WTC11 (cell line): Measurements from ENCODE around the gene TMEM221. TPM values are rescaled to one million over a fixed set of nuclear protein-coding genes. Genes with fewer than 3 reads are reported as not detected.

Experiments
- ATAC-seq: fragments of 200-7000 bp; cut with Tn5 transposase; 2 replicates; pipeline ENCODE4 v1.10.0; 2021; ENCODE audit warnings: mild to moderate bottlenecking, moderate library complexity
- CTCF ChIA-PET: fragments of 300-600 bp; sonication (Branson Sonifier 250); formaldehyde crosslinking; loops from one replicate; lab custom pipeline; 2021; ENCODE audit warnings: antibody characterized with exemption; lab: Charles Lee
- POLR2A ChIA-PET: fragments of 350-600 bp; sonication (Branson Sonifier 250); formaldehyde crosslinking; loops from one replicate; lab custom pipeline; 2021; ENCODE audit warnings: antibody characterized with exemption; lab: Charles Lee
- DNase-seq: peaks from one replicate; pipeline ENCODE4 v3.0.0; 2021; ENCODE audit warnings: low spot score
- H3K27ac Mint-ChIP-seq: 2 replicates; pipeline ENCODE4 v1.8.0; 2021; ENCODE audit warnings: mixed read lengths
- H3K27me3 Mint-ChIP-seq: 2 replicates; pipeline ENCODE4 v1.8.0; 2021; ENCODE audit warnings: low read depth, mild to moderate bottlenecking, moderate library complexity, mixed read lengths
- H3K36me3 Mint-ChIP-seq: 2 replicates; pipeline ENCODE4 v1.8.0; 2021; ENCODE audit warnings: mixed read lengths
- H3K4me1 Mint-ChIP-seq: 2 replicates; pipeline ENCODE4 v1.8.0; 2022; ENCODE audit warnings: mixed read lengths
- H3K4me3 Mint-ChIP-seq: 2 replicates; pipeline ENCODE4 v1.8.0; 2021; ENCODE audit warnings: mild to moderate bottlenecking, moderate library complexity, mixed read lengths
- H3K9me3 Mint-ChIP-seq: 2 replicates; pipeline ENCODE4 v1.8.0; 2021; ENCODE audit warnings: mixed read lengths
- ELF4 ChIP-seq: sonication (generic); formaldehyde crosslinking; IDR thresholded peaks from 2 replicates; pipeline ENCODE4 v1.8.1; 2022; ENCODE audit warnings: low read depth, mild to moderate bottlenecking, moderate library complexity, missing genetic modification reagents
- FOXP1 ChIP-seq: sonication (generic); formaldehyde crosslinking; IDR thresholded peaks from 2 replicates; pipeline ENCODE4 v1.8.0; 2022; ENCODE audit warnings: missing genetic modification reagents, mild to moderate bottlenecking, moderate library complexity, borderline replicate concordance
- JAZF1 ChIP-seq: fragments of 250-450 bp; sonication (Bioruptor Pico); IDR thresholded peaks from 2 replicates; pipeline ENCODE4 v1.9.0; 2021; ENCODE audit warnings: moderate library complexity, mild to moderate bottlenecking, inconsistent platforms
- MXD4 ChIP-seq: fragments of 250-450 bp; sonication (Bioruptor Pico); IDR thresholded peaks from 2 replicates; pipeline ENCODE4 v1.8.0; 2021; ENCODE audit warnings: mild to moderate bottlenecking, moderate library complexity, borderline replicate concordance
- NFATC4 ChIP-seq: fragments of 250-450 bp; sonication (Bioruptor Pico); IDR thresholded peaks from 2 replicates; pipeline ENCODE4 v1.9.0; 2021; ENCODE audit warnings: mild to moderate bottlenecking
- SP1 ChIP-seq: sonication (generic); formaldehyde crosslinking; conservative IDR thresholded peaks from 2 replicates; pipeline ENCODE4 v1.8.1; 2022; ENCODE audit warnings: missing genetic modification reagents
- ZBTB21 ChIP-seq: sonication (generic); formaldehyde crosslinking; IDR thresholded peaks from 2 replicates; pipeline ENCODE4 v1.8.1; 2023; ENCODE audit warnings: mild to moderate bottlenecking, missing genetic modification reagents, borderline replicate concordance
- ZNF138 ChIP-seq: sonication (generic); formaldehyde crosslinking; conservative IDR thresholded peaks from 2 replicates; pipeline ENCODE4 v1.8.1; 2022; ENCODE audit warnings: mild to moderate bottlenecking, moderate library complexity, missing genetic modification reagents
- ZNF263 ChIP-seq: sonication (generic); formaldehyde crosslinking; IDR thresholded peaks from 2 replicates; pipeline ENCODE4 v1.8.1; 2022; ENCODE audit warnings: low read depth, mild to moderate bottlenecking, moderate library complexity, missing genetic modification reagents
- total RNA-seq: library from RNA; stranded (reverse); gene quantifications from 3 replicates; pipeline ENCODE4 v1.2.3, GENCODE V29; 2021
- TF ChIP-seq, protein P1 (sequence below): sonication (generic); formaldehyde crosslinking; IDR thresholded peaks from 2 replicates; pipeline ENCODE4 v1.8.0; 2023; ENCODE audit warnings: missing genetic modification reagents, mild to moderate bottlenecking, borderline replicate concordance
- TF ChIP-seq, protein P2 (sequence below): fragments of 250-450 bp; sonication (Bioruptor Pico); IDR thresholded peaks from 2 replicates; pipeline ENCODE4 v1.9.0; 2021; ENCODE audit warnings: mild to moderate bottlenecking
- TF ChIP-seq, protein P3 (sequence below): sonication (generic); formaldehyde crosslinking; IDR thresholded peaks from 2 replicates; pipeline ENCODE4 v1.8.1; 2023; ENCODE audit warnings: mild to moderate bottlenecking, missing genetic modification reagents, borderline replicate concordance
- TF ChIP-seq, protein P4 (sequence below): sonication (generic); formaldehyde crosslinking; IDR thresholded peaks from 2 replicates; pipeline ENCODE4 v1.8.0; 2022; ENCODE audit warnings: mild to moderate bottlenecking, missing genetic modification reagents
- TF ChIP-seq, protein P5 (sequence below): sonication (generic); formaldehyde crosslinking; IDR thresholded peaks from 2 replicates; pipeline ENCODE4 v1.8.0; 2023; ENCODE audit warnings: mild to moderate bottlenecking, missing genetic modification reagents
- TF ChIP-seq, protein P6 (sequence below): sonication (generic); formaldehyde crosslinking; IDR thresholded peaks from 2 replicates; pipeline ENCODE4 v1.8.1; 2022; ENCODE audit warnings: low read depth, missing genetic modification reagents, borderline replicate concordance
- TF ChIP-seq, protein P7 (sequence below): sonication (generic); formaldehyde crosslinking; IDR thresholded peaks from 2 replicates; pipeline ENCODE4 v1.8.1; 2022; ENCODE audit warnings: low read depth, mild to moderate bottlenecking, moderate library complexity, missing genetic modification reagents, borderline replicate concordance

The TMEM221 gene
- total RNA-seq, 1 experiment from 2014 or later, result 1.2 TPM

DNA sequence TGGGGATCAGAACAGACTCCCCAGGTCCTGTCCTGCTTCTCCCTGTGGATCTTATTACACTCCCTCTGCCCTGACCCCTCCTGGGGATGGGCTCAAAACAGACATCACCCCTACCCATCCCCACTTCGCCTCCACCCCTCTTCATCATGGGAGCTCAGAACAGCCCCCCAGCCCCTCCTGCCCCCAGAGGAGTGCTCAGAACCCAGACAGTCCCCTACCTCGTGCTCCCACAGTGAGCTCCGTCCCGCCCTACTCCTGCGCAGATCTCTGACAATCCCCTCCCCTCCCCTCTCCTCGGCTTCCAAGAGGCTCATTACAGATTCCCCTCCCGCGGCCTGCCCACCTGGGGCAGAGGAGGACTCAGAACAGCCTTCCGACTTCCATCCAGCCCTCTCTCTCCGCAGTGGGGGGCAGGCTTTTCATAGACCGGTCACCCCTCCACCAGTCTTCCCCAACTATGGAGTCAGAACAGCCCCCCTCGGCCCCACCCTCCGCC is 6.2 kb upstream of the TMEM221 start:
- Mint-ChIP-seq H3K9me3 (peaks cover 7% of the 10 kb centered on the region), H3K4me3 (peak overlapping the region; percentile 66), H3K27me3 (peaks cover 68% of the 10 kb centered on the region), H3K36me3 (no peaks in the 10 kb centered on the region), H3K4me1 (peaks cover 14% of the 10 kb centered on the region), H3K27ac (no peak overlapping the region)
- POLR2A ChIA-PET, result interaction anchor here (0.6 to 0.7 kb wide), 2 partner anchors 24 to 931 kb away, joined by 4 to 7 read pairs; partner anchors contain the start of gene GDF15
- DNase-seq (peak; percentile 51), ATAC-seq (peak; percentile 78)
- CTCF ChIA-PET, result interaction anchor here (0.6 to 2.0 kb wide), 19 partner anchors 11 to 312 kb away, joined by 3 to 21 read pairs (median 5); partner anchors contain the start of genes MVB12A and PGLS
- no peak for TF ChIP-seq ELF4
- no peak for TF ChIP-seq MXD4 (CRISPR knock-in tag)
- no peak for TF ChIP-seq ZBTB21 (CRISPR knock-in tag)
- no peak for TF ChIP-seq FOXP1 (CRISPR knock-in tag)
- TF ChIP-seq, protein P1, sequence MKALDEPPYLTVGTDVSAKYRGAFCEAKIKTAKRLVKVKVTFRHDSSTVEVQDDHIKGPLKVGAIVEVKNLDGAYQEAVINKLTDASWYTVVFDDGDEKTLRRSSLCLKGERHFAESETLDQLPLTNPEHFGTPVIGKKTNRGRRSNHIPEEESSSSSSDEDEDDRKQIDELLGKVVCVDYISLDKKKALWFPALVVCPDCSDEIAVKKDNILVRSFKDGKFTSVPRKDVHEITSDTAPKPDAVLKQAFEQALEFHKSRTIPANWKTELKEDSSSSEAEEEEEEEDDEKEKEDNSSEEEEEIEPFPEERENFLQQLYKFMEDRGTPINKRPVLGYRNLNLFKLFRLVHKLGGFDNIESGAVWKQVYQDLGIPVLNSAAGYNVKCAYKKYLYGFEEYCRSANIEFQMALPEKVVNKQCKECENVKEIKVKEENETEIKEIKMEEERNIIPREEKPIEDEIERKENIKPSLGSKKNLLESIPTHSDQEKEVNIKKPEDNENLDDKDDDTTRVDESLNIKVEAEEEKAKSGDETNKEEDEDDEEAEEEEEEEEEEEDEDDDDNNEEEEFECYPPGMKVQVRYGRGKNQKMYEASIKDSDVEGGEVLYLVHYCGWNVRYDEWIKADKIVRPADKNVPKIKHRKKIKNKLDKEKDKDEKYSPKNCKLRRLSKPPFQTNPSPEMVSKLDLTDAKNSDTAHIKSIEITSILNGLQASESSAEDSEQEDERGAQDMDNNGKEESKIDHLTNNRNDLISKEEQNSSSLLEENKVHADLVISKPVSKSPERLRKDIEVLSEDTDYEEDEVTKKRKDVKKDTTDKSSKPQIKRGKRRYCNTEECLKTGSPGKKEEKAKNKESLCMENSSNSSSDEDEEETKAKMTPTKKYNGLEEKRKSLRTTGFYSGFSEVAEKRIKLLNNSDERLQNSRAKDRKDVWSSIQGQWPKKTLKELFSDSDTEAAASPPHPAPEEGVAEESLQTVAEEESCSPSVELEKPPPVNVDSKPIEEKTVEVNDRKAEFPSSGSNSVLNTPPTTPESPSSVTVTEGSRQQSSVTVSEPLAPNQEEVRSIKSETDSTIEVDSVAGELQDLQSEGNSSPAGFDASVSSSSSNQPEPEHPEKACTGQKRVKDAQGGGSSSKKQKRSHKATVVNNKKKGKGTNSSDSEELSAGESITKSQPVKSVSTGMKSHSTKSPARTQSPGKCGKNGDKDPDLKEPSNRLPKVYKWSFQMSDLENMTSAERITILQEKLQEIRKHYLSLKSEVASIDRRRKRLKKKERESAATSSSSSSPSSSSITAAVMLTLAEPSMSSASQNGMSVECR, result no peak
- TF ChIP-seq ZNF138 (CRISPR knock-in tag), result no peak
- no peak for TF ChIP-seq ZNF263 (CRISPR knock-in tag)
- TF ChIP-seq, protein P2, sequence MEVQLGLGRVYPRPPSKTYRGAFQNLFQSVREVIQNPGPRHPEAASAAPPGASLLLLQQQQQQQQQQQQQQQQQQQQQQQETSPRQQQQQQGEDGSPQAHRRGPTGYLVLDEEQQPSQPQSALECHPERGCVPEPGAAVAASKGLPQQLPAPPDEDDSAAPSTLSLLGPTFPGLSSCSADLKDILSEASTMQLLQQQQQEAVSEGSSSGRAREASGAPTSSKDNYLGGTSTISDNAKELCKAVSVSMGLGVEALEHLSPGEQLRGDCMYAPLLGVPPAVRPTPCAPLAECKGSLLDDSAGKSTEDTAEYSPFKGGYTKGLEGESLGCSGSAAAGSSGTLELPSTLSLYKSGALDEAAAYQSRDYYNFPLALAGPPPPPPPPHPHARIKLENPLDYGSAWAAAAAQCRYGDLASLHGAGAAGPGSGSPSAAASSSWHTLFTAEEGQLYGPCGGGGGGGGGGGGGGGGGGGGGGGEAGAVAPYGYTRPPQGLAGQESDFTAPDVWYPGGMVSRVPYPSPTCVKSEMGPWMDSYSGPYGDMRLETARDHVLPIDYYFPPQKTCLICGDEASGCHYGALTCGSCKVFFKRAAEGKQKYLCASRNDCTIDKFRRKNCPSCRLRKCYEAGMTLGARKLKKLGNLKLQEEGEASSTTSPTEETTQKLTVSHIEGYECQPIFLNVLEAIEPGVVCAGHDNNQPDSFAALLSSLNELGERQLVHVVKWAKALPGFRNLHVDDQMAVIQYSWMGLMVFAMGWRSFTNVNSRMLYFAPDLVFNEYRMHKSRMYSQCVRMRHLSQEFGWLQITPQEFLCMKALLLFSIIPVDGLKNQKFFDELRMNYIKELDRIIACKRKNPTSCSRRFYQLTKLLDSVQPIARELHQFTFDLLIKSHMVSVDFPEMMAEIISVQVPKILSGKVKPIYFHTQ (CRISPR knock-in tag), result no peak
- TF ChIP-seq, protein P3, sequence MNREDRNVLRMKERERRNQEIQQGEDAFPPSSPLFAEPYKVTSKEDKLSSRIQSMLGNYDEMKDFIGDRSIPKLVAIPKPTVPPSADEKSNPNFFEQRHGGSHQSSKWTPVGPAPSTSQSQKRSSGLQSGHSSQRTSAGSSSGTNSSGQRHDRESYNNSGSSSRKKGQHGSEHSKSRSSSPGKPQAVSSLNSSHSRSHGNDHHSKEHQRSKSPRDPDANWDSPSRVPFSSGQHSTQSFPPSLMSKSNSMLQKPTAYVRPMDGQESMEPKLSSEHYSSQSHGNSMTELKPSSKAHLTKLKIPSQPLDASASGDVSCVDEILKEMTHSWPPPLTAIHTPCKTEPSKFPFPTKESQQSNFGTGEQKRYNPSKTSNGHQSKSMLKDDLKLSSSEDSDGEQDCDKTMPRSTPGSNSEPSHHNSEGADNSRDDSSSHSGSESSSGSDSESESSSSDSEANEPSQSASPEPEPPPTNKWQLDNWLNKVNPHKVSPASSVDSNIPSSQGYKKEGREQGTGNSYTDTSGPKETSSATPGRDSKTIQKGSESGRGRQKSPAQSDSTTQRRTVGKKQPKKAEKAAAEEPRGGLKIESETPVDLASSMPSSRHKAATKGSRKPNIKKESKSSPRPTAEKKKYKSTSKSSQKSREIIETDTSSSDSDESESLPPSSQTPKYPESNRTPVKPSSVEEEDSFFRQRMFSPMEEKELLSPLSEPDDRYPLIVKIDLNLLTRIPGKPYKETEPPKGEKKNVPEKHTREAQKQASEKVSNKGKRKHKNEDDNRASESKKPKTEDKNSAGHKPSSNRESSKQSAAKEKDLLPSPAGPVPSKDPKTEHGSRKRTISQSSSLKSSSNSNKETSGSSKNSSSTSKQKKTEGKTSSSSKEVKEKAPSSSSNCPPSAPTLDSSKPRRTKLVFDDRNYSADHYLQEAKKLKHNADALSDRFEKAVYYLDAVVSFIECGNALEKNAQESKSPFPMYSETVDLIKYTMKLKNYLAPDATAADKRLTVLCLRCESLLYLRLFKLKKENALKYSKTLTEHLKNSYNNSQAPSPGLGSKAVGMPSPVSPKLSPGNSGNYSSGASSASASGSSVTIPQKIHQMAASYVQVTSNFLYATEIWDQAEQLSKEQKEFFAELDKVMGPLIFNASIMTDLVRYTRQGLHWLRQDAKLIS (CRISPR knock-in tag), result no peak
- TF ChIP-seq, protein P4, sequence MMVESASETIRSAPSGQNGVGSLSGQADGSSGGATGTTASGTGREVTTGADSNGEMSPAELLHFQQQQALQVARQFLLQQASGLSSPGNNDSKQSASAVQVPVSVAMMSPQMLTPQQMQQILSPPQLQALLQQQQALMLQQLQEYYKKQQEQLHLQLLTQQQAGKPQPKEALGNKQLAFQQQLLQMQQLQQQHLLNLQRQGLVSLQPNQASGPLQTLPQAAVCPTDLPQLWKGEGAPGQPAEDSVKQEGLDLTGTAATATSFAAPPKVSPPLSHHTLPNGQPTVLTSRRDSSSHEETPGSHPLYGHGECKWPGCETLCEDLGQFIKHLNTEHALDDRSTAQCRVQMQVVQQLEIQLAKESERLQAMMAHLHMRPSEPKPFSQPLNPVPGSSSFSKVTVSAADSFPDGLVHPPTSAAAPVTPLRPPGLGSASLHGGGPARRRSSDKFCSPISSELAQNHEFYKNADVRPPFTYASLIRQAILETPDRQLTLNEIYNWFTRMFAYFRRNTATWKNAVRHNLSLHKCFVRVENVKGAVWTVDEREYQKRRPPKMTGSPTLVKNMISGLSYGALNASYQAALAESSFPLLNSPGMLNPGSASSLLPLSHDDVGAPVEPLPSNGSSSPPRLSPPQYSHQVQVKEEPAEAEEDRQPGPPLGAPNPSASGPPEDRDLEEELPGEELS (CRISPR knock-in tag), result no peak
- no peak for TF ChIP-seq NFATC4 (CRISPR knock-in tag)
- TF ChIP-seq, protein P5, sequence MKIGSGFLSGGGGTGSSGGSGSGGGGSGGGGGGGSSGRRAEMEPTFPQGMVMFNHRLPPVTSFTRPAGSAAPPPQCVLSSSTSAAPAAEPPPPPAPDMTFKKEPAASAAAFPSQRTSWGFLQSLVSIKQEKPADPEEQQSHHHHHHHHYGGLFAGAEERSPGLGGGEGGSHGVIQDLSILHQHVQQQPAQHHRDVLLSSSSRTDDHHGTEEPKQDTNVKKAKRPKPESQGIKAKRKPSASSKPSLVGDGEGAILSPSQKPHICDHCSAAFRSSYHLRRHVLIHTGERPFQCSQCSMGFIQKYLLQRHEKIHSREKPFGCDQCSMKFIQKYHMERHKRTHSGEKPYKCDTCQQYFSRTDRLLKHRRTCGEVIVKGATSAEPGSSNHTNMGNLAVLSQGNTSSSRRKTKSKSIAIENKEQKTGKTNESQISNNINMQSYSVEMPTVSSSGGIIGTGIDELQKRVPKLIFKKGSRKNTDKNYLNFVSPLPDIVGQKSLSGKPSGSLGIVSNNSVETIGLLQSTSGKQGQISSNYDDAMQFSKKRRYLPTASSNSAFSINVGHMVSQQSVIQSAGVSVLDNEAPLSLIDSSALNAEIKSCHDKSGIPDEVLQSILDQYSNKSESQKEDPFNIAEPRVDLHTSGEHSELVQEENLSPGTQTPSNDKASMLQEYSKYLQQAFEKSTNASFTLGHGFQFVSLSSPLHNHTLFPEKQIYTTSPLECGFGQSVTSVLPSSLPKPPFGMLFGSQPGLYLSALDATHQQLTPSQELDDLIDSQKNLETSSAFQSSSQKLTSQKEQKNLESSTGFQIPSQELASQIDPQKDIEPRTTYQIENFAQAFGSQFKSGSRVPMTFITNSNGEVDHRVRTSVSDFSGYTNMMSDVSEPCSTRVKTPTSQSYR (CRISPR knock-in tag), result no peak
- TF ChIP-seq SP1 (CRISPR knock-in tag), result no peak
- TF ChIP-seq, protein P6, sequence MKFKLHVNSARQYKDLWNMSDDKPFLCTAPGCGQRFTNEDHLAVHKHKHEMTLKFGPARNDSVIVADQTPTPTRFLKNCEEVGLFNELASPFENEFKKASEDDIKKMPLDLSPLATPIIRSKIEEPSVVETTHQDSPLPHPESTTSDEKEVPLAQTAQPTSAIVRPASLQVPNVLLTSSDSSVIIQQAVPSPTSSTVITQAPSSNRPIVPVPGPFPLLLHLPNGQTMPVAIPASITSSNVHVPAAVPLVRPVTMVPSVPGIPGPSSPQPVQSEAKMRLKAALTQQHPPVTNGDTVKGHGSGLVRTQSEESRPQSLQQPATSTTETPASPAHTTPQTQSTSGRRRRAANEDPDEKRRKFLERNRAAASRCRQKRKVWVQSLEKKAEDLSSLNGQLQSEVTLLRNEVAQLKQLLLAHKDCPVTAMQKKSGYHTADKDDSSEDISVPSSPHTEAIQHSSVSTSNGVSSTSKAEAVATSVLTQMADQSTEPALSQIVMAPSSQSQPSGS (CRISPR knock-in tag), result no peak
- no peak for TF ChIP-seq JAZF1 (CRISPR knock-in tag)
- TF ChIP-seq, protein P7, sequence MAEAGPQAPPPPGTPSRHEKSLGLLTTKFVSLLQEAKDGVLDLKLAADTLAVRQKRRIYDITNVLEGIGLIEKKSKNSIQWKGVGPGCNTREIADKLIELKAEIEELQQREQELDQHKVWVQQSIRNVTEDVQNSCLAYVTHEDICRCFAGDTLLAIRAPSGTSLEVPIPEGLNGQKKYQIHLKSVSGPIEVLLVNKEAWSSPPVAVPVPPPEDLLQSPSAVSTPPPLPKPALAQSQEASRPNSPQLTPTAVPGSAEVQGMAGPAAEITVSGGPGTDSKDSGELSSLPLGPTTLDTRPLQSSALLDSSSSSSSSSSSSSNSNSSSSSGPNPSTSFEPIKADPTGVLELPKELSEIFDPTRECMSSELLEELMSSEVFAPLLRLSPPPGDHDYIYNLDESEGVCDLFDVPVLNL (CRISPR knock-in tag), result no peak
